Esophagus (tissue), 2 donors: ENCODE data around the gene RARA. TPM values are rescaled to one million over a fixed set of nuclear protein-coding genes. Genes with fewer than 3 reads are reported as not detected.
"Not testable (repeated sequence)": the region's sequence is repeated elsewhere in the genome, so short reads cannot be mapped to it uniquely, and the experiment has no call there.

Source experiments
- H3K27ac ChIP-seq, 2 donors: one replicate each; pipeline ENCODE4 v1.5.1; 2013; ENCODE audit warnings: low read depth in 2 of 2, mild to moderate bottlenecking in 2 of 2, inconsistent platforms in 1 of 2, low read length in 1 of 2, moderate library complexity in 1 of 2
- H3K27me3 ChIP-seq, 2 donors: one replicate each; pipeline ENCODE4 v1.6.1; 2013; ENCODE audit warnings: low read length in 2 of 2, control low read depth in 1 of 2, mild to moderate bottlenecking in 1 of 2; ENCODE audit not compliant: insufficient read depth in 2 of 2, control insufficient read depth in 1 of 2
- H3K36me3 ChIP-seq, 2 donors: one replicate each; pipeline ENCODE4 v1.6.1; 2013; ENCODE audit warnings: low read length in 1 of 2; ENCODE audit not compliant: control insufficient read depth in 2 of 2, insufficient read depth in 2 of 2
- H3K4me1 ChIP-seq, 2 donors: one replicate each; pipeline ENCODE4 v1.6.1; 2013; ENCODE audit warnings: low read length in 1 of 2; ENCODE audit not compliant: control insufficient read depth in 2 of 2, insufficient read depth in 2 of 2
- H3K4me3 ChIP-seq, 2 donors: one replicate each; pipeline ENCODE4 v1.5.1; 2013; ENCODE audit warnings: low read length in 2 of 2, mild to moderate bottlenecking in 2 of 2, low read depth in 1 of 2, moderate library complexity in 1 of 2
- H3K9me3 ChIP-seq, 2 donors: one replicate each; pipeline ENCODE4 v1.6.1; 2013; ENCODE audit warnings: mild to moderate bottlenecking in 2 of 2, low read depth in 1 of 2, low read length in 1 of 2, moderate library complexity in 1 of 2; ENCODE audit not compliant: control insufficient read depth in 2 of 2, insufficient read depth in 1 of 2
- WGBS, 2 donors: extraction: QIAGEN DNeasy Blood & Tissue Kit; methylation state at CpG; one replicate each; pipeline ENCODE4 v1.1.7; 2013; 5-methylcytosine and 5-hydroxymethylcytosine counted together
- polyA plus RNA-seq, 2 donors: library from polyadenylated mRNA; stranded (reverse); fragments of 200-250 nt; gene quantifications; one replicate each; pipeline ENCODE4 v1.2.3, GENCODE V29; 2013
- donor health status: healthy with polysubstance abuse.
- donor health status: Bipolar disorder and iron deficiency.

RARA gene
- polyA plus RNA-seq, 2 donors = 5.2 to 6.6 TPM

DNA sequence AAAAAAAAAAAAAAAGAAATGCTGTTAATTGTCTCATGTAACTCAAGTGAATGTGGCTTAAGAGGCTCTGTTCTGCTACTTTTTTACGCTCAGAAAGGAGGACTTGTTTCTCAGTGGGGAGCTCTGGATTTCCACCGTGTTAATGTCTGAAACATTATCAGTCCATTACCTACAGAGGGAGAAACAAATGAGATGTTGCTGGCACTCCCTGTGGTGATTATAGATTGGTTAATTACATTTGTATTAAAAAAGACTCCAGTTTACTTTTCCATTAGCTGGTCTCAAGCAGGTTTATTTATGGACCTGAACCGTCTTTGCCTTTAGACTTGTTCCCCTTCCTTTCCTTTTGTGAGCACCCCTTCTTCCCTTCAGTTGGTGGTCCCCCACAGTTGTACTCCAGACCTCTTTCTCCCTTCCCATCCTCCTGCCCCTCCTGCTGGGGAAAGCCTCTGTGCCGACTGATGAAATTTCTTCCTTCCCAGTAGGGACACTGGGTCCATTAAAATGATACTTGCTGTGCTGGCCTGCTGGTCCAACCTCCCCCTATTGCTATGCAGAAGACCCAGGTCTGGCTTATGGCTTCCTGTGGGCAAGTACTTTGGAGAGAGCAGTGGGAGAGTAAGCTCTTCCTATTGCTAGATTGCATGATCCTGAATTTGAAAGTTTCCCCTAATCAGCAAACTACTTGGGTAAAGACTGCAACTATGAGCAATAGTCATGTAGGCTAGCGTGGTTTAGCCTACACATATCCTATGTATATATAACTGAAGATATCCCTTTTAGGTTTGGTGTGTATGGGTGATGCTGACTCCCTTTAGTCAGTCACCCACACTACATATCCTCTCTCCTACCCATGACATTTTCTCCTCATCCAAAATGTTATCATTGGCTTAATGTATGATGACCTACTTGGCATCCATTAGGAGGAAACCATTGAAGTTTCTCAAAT is 13.2 kb upstream of the RARA start:
- no peaks in the 10 kb centered on the region for H3K27me3 ChIP-seq
- no peaks in the 10 kb centered on the region for H3K9me3 ChIP-seq
- no peak overlapping the region for H3K4me3 ChIP-seq
- no peak overlapping the region for H3K27ac ChIP-seq
- no peaks in the 10 kb centered on the region for H3K36me3 ChIP-seq
- no peaks in the 10 kb centered on the region for H3K4me1 ChIP-seq
- WGBS, 2 donors = 82 to 83% methylated on average over 5 of the region's 5 CpGs

DNA sequence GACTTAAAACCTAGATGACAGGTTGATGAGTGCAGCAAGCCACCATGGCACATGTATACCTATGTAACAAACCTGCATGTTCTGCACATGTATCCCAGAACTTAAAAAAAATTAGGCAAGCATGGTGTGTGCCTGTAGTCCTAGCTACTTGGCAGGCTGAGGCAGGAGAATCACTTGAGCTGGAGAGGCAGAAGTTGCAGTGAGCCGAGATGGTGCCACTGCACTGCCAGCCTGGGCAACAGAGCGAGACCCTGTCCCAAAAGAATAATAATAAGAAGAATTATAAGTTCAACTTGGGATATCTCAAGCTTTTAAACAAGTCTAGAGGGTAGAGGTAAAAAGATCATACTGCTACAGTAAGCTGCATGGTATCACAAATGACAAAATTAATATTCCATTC is 11.5 kb upstream of the RARA start:
- H3K36me3 ChIP-seq = no peaks in the 10 kb centered on the region
- no peaks in the 10 kb centered on the region for H3K9me3 ChIP-seq
- H3K4me3 ChIP-seq = no peak overlapping the region
- WGBS, 2 donors = 90 to 95% methylated on average over 2 of the region's 2 CpGs
- no peaks in the 10 kb centered on the region for H3K4me1 ChIP-seq
- no peak overlapping the region for H3K27ac ChIP-seq
- no peaks in the 10 kb centered on the region for H3K27me3 ChIP-seq

DNA sequence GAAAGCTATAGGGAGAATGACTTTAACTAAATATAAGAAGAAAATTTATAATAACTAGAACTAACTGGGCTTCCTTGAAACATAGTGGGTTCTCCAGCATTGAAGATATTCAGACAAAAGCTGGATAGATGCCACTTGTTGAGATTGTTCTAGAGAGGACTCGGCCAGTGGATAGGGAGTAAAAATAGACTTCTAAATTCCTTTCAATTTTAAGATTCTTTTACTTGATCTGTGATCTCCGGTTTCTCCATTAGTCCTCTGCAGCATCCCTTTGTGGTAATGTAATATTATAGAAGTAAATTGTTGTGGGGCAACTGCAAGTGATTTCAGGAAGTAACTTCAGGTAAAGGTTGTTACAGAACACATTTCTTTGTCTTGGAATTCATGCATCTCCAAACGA is 10.3 kb upstream of the RARA start:
- 62 to 66% methylated on average over 3 of the region's 3 CpGs for WGBS, 2 donors
- no peaks in the 10 kb centered on the region for H3K27me3 ChIP-seq
- no peak overlapping the region for H3K27ac ChIP-seq
- no peaks in the 10 kb centered on the region for H3K9me3 ChIP-seq
- H3K36me3 ChIP-seq = no peaks in the 10 kb centered on the region
- H3K4me1 ChIP-seq = no peaks in the 10 kb centered on the region
- H3K4me3 ChIP-seq = no peak overlapping the region

DNA sequence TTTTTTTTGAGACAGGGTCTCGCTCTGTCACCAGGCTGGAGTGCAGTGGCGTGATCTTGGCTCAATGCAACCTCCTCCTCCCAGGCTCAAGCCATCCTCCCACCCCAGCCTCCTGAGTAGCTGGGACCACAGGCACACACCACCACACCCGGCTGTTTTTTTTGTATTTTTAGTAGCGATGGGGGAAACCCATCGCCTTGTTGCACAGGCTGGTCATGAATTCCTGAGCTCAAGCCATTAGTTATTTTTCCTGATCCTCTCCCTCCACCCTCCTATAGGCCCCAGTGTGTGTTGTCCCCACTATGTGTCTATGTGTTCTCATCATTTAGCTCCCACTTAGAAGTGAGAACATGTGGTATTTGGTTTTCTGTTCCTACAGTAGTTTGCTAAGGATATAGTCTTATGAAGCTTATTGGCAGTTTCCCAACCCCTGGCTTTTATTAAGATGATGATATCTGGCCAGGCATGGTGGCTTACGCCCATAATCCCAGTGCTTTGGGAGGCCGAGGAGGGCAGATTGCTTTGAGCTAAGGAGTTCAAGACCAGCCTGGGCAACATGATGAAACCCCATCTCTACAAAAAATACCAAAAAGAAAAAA is 9.7 kb upstream of the RARA start:
- not testable (repeated sequence) for H3K4me3 ChIP-seq, H3K36me3 ChIP-seq, H3K27me3 ChIP-seq, H3K9me3 ChIP-seq, H3K27ac ChIP-seq, H3K4me1 ChIP-seq
- WGBS, 2 donors = 81 to 90% methylated on average over 7 of the region's 7 CpGs

DNA sequence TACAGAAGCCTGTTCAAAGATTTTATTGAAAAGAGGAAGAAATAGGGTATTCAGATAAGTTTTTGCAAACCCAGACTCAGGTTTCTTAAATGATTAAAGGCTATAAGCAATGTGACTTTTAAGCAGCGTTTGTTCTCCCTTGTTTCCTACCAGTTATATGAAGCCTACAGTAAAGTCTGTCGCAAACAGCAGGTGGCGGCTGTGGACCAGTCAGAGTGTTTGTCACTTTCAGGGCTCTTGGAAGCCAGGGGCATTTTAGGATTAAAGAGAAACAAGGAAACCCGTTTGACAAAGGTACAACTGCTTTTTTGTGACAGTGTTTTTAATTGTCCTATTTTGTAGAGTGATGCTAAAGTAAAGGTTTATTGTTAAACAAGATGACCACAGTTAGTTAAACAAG is 7.7 kb upstream of the RARA start:
- Histone ChIP-seq H3K36me3 (no peaks in the 10 kb centered on the region), H3K4me1 (peaks cover 0 to 1% of the 10 kb centered on the region in 2 donors), H3K27ac (no peak overlapping the region), H3K27me3 (no peaks in the 10 kb centered on the region), H3K9me3 (no peaks in the 10 kb centered on the region), H3K4me3 (no peak overlapping the region)
- WGBS, 2 donors = 60 to 69% methylated on average over 4 of the region's 4 CpGs

DNA sequence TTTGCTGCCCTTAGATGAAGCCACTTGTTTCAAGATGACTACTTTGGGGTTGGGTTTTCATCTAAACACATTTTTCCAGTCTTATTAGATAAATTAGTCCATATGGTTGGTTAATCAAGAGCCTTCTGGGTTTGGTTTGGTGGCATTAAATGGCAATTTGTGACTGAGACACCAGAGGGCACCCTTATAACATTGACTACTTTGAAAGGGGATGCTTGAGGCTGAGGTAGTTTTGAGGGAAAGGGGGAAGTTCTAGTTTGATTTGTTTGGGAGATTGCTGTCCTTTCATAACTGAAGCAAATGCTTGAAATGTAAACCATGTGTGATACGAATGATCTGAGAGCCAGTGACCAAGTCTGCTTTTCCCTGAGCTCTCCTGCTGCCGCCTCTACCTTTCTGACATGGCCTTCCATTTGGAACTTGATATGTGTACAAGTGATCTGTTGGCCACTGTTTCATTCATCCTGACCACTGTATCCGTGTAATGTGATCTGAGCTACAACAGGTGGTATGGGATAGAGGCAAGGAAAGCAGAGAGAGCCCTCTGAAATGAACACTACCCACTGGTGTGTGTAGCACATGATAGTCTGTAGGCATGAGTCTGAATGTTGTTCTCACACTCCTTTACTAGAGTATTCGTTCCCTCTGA is 5.8 kb upstream of the RARA start:
- Histone ChIP-seq H3K4me1 (peaks cover 0 to 11% of the 10 kb centered on the region in 2 donors), H3K27ac (no peak overlapping the region), H3K27me3 (no peaks in the 10 kb centered on the region), H3K4me3 (no peak overlapping the region), H3K36me3 (no peaks in the 10 kb centered on the region), H3K9me3 (no peaks in the 10 kb centered on the region)
- WGBS, 2 donors = 41 to 47% methylated on average over 4 of the region's 4 CpGs

DNA sequence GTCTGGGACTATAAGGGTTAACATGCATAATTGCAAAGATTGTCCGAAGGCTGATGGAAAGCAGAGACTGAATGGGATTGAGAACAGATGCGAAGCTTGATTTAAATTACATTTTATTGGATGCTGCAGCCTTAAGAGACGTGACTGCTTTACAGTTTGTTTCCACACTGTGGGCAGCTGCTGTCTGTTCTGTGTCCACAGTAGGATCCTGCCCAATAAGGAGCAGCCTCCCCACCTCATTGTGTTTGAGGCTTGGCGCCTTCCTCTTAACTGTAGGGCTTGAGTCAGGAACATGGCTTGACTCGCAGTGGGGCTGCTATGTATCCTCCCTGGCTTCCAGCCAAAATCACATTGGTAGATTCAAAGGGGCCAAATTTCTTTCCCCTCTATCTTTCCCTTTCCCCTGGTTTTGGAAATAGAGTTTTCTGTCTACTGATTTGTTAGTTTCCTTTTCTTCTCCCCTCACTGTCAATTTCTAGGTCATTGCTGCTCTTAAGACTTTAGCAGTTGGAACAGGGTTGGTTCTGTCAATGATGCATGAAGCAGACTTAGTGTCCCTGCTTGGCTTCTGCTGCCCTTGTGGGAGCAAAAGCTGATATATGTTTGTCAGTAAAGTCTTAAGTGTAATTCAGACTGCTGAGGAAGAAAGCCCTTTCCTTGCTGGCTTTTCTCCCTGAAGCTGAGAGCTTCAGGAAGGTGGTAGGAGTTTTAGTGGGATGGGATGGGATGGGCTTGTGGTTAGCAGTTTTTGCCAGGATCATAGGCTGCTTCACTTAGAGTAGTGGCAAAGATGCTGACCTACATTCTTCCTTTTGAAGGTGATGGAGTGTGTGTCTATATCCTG is 5.0 kb upstream of the RARA start:
- Histone ChIP-seq H3K4me3 (no peak overlapping the region), H3K9me3 (no peaks in the 10 kb centered on the region), H3K27me3 (no peaks in the 10 kb centered on the region), H3K4me1 (peaks cover 0 to 16% of the 10 kb centered on the region in 2 donors), H3K27ac (peak overlapping the region in 1 of 2 donors; percentile 28), H3K36me3 (no peaks in the 10 kb centered on the region)
- 30 to 47% methylated on average over 5 of the region's 5 CpGs for WGBS, 2 donors

DNA sequence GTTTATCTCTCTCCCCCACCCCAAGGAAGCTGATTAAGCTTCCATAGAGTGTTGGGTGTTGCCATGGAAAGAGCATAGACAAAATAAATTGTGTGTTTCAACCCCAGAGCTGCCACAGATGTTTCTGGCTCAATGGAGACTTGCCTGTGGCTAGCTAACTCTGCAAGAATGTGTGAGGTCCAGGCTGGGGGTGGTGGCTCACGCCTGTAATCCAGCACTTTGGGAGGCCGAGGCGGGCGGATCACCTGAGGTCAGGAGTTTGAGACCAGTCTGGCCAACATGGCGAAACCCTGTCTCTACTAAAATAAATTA is 4.5 kb upstream of the RARA start:
- not testable (repeated sequence) for H3K36me3 ChIP-seq, H3K27ac ChIP-seq, H3K4me3 ChIP-seq, H3K27me3 ChIP-seq, H3K9me3 ChIP-seq
- peaks cover 0 to 22% of the 10 kb centered on the region in 2 donors for H3K4me1 ChIP-seq
- WGBS, 2 donors = 73% methylated on average over 5 of the region's 5 CpGs

DNA sequence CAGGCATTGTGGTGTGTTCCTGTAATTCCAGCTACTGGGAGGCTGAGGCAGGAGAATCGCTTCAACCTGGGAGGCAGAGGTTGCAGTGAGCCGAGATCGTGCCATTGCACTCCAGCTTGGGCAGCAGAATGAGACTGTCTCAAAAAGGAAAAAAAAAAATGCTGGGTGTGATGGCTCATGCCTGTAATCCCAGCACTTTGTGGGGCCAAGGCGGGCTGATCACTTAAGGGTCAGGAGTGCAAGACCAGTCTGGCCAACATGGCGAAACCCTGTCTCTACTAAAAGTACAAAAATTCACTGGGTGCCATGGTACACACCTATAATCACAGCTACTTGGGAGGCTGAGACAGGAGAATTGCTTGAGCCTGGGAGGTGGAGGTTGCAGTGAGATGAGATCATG is 4.1 kb upstream of the RARA start:
- H3K9me3 ChIP-seq, H3K36me3 ChIP-seq, H3K4me3 ChIP-seq, H3K27me3 ChIP-seq, H3K27ac ChIP-seq: not testable (repeated sequence)
- peaks cover 0 to 25% of the 10 kb centered on the region in 2 donors for H3K4me1 ChIP-seq
- WGBS, 2 donors = 90 to 97% methylated on average over 5 of the region's 5 CpGs
